G401 (cell line): Measurements from ENCODE around the gene RPRD2. TPM values are rescaled to one million over a fixed set of nuclear protein-coding genes. Genes with fewer than 3 reads are reported as not detected.
A peak's percentile ranks its signal among the peaks of the same experiment; 100 is the strongest.

Experiments used
- DNase-seq: peaks from one replicate; pipeline ENCODE4 v3.0.0-alpha.2; 2015; ENCODE audit warnings: low spot score
- in situ Hi-C: cut with HindIII; loops from 2 replicates; pipeline ENCODE4 v1.10.0; 2016; ENCODE audit warnings: low sequenced_read_pairs, mixed read lengths
- total RNA-seq: library from RNA; depleted of rRNA; stranded (reverse); fragments of >200 nt; shearing (Covaris generic); gene quantifications from 2 replicates; pipeline ENCODE4 v1.2.3, GENCODE V29; 2014

Gene RPRD2
- total RNA-seq, 1 experiment from 2014 or later: 5.6 TPM

DNA sequence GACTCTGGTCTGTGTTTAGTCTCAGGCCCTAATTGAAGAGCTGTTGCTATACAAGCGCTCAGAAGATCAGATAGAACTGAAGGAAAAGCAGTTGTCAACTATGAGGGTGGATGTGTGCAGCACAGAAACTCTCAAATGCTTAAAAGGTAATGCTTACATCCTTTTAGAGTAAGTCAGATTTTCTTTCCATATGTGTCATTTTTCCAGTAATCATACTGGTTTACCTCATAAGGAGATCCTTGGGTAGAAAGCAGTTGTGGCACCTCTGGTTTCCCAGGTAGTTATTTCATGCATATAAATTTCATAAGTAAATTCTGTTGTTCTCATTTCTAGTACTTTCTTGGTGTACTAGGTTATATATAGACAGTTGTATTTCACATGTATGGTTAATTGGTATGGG lies 80.3 kb downstream of the RPRD2 start:
- in situ Hi-C loops: no loop called here
- DNase-seq: no peak

- in situ Hi-C loops: no loop called here
These were observed 92.2 kb downstream of the RPRD2 start for GRCh38 chr1:150456146-150456647.

DNA sequence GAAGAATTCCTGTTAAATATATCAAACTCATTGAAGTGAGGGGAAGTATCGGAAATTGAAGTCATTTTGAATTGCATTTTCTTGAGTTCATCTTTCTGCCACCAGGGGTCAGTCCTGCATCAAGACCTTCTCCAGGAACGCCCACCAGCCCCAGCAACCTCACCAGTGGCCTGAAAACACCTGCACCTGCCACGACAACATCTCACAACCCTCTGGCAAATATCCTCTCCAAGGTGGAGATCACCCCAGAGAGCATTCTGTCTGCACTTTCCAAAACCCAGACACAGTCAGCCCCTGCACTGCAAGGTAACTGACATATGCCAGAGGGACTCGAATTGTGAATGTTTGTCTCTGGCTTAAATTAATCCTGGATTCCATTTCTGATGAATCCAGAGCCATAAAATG lies 100.5 kb downstream of the RPRD2 start:
- DNase-seq: peak; percentile 62
- in situ Hi-C loops: no loop called here

More at GRCh38 chr1:150456146-150456647, 92.2 kb downstream of the RPRD2 start:
- DNase-seq: no peak

DNA sequence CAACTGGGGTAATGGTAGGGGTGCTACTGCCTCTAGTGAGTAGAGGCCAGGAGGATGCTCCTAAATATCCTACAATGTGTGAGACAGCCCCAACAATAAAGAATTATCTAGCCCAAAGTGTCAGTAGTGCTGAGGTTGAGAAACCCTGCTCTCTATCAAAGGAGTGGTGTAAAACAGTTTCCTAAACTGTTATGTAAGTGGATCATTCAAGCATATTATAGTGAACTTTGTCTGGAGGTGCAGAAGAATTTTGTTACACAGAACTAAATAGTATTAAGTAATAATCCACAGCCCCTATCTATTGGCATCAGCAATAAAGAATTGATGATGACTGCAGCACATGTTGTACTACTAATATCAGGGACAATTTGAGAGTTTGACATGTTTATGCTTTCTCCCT lies 103.0 kb downstream of the RPRD2 start:
- no peak for DNase-seq
- in situ Hi-C loops: no loop called here

GRCh38 chr1:150469291-150469690 lies 105.3 kb downstream of the RPRD2 start:
- DNase-seq: no peak
- in situ Hi-C loops: no loop called here

DNA sequence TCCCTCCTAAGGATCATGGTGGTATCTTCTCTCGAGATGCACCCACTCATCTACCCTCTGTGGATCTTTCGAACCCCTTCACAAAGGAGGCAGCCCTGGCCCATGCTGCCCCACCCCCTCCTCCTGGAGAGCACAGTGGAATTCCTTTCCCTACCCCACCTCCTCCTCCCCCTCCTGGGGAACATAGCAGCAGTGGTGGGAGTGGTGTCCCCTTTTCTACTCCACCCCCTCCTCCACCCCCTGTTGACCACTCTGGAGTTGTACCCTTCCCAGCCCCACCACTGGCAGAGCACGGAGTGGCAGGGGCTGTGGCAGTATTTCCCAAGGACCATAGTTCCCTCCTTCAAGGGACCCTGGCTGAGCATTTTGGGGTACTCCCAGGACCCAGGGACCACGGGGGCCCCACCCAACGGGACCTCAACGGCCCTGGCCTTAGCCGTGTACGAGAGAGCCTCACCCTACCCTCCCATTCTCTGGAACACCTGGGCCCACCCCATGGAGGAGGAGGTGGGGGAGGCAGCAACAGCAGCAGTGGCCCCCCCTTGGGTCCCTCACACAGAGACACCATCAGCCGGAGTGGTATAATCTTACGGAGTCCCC lies 108.8 kb downstream of the RPRD2 start:
- in situ Hi-C loops: no loop called here
- no peak for DNase-seq

- DNase-seq: no peak
- in situ Hi-C loops: no loop called here
These were observed 109.7 kb downstream of the RPRD2 start for GRCh38 chr1:150473659-150474058.

DNA sequence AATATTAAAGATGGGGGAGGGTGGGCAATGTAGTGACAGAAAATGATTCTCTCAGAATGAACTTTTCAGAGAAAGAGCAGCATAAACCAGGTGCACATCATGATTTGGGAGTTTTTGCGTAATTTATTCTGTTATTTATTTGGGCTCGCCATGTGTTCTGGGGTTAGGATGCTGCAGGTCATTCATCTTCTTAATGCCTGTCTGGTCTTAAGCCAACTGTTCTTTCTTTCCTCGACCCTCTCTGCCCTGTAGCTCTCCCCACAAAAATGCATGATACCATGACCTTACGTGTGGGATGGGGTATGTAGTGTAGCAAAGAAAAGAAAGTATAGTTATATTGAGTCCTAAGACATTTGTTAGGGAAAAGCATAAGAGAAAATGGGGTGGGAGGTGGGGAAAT lies 110.9 kb downstream of the RPRD2 start:
- DNase-seq: no peak
- in situ Hi-C loops: no loop called here

- in situ Hi-C loops: no loop called here
- DNase-seq: no peak
These were observed 112.8 kb downstream of the RPRD2 start for GRCh38 chr1:150476754-150477153.

DNA sequence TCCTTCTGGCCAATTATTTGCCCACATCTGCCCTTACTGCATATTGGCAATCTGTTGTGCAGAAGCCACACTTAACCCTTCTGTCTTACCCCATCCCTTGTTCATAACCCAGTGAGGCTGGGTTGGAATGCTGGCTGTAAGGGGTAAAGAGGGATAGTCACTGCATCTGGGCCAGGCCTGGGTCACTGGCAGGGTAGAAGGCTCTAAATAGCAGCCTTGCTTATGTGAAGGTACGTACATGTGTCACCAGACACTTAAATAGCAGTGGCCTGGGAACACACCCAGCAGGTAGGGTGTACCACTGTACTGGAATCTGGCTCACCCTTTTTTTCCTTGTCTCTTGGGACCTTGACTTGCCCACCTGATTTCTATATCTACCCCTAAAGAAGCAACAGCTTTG lies 113.4 kb downstream of the RPRD2 start:
- in situ Hi-C loops: no loop called here
- DNase-seq: no peak

DNA sequence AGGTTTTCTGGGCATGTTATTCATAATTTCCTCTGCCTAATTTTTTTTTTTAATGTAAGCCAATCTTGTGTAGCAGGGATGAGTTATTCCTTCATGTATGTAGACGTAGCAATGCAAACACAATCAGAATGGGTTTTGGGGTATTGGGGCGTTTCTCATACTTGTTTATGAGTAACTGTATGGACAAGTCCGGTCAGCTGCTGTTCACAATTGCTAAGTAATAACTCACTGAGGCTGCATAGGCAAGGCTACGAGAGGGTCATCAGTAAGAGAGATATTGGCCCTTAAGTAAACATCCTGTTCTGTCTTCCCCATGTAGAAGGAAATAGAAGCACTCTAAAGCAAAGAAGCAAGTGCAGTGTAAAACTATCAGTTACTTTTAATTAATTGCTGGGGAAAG lies 113.8 kb downstream of the RPRD2 start:
- in situ Hi-C loops: no loop called here
- no peak for DNase-seq

DNA sequence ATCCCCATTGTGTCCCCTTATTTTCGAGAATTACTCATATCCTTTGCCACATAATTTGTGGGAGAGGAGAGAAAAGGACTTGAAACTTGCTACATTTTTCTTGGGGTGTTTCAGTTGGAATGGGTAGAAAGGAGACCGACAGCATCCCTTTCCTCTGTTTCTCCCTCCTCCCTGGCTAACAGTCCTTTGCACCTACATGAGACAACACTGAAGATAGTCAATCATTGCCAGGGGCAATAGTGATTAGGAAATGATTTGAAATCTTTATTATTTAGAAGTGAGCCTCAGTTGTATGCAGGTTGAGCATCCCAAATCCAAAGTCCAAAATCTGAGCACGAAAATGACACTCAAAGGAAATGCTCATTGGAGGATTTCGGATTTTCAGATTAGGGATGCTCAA lies 115.4 kb downstream of the RPRD2 start:
- in situ Hi-C loops: no loop called here
- DNase-seq: no peak

DNA sequence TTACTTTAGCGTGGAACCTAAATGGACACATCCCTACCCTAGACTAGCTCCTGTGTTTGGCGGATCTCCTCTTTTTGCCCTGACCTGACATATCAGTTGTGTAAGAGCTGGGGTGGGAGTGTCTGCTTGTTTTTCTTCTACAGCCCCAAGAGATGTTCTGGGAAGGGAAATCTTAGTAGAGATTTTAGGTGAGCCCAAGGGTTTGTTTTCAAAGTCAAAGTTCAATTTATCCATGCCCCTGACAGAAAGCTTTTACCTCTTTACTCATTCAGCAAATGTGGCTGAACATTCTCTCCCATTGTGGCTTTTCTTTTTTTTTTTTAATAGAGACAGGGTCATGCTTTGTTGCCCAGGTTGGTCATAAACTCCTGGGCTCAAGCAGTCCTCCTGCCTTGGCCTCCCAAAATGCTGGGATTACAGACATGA lies 116.0 kb downstream of the RPRD2 start:
- in situ Hi-C loops: no loop called here
- no peak for DNase-seq

GRCh38 chr1:150484431-150484830 lies 120.5 kb downstream of the RPRD2 start:
- in situ Hi-C loops: no loop called here
- DNase-seq: no peak

GRCh38 chr1:150484861-150485260 lies 120.9 kb downstream of the RPRD2 start:
- in situ Hi-C loops: loop anchor here (5.0 kb wide), 1 partner anchor 42 kb away; no protein-coding TSS in a partner anchor
- DNase-seq: no peak

DNA sequence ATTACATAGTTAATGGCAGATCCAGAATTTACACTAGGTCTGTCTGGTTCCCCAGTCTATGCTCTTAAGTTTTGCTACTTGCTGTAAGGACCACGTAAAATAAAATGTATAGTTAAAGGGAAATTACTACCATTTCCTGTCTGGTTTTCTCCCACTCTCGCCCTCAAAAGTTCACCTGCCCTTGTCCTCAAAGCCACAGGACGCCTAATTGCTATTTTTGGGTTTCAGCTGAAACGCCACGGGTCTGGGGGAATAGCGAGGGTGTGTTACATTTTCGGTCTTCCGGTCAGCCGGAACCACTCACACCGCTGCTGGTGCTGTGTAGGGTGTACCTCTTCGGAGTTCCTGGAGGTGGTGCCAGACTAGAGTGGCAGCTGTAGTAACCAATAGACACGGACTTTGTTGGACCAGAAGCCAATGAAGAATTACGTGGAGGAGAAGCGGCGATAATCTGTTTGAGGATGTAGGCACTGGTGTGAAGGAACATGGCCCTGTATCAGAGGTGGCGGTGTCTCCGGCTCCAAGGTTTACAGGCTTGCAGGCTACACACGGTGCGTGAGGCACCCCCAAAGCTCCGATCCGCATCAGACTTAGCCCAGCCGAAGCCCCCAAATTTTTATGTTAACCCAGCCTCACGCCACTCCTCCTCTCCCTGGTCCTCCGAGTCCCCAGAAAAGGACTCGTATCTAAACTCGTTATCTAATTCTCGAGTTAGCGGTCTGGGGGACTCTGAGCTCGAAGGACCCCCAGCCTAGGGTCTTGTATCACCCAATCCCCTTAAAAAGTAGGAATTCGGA lies 123.2 kb downstream of the RPRD2 start, which contains the start of gene TARS2:
TSS of gene TARS2 (plus strand) at position 454 of the 797 bp plus-strand sequence. CDS start at position 486, 32 bp downstream.
- in situ Hi-C loops: loop anchor here (5.0 kb wide), 1 partner anchor 40 kb away; no protein-coding TSS in a partner anchor
- peak; percentile 99 for DNase-seq

- in situ Hi-C loops: loop anchor here (5.0 kb wide), 1 partner anchor 40 kb away; no protein-coding TSS in a partner anchor
- DNase-seq: no peak
These were observed 123.8 kb downstream of the RPRD2 start for GRCh38 chr1:150487763-150488115.

DNA sequence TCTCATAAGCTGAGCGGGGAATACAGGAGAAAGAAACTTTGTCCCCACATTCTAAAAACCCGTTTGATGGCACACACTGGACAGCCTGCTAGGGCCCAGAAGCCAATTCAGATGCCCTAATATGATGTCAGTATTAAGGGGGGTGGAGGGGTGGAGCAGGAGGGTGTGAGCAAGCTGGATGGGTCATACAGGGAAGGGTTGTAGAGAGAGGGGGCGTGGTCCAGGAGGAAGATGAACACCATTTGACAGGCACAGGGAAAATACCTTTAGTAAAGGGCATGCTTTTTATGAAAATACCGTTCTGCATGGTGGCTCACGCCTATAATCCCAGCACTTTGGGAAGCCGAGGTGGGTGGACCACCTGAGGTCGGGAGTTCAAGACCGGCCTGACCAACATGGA lies 129.2 kb downstream of the RPRD2 start:
- in situ Hi-C loops: loop anchor here (10.0 kb wide), 1 partner anchor 108 kb away; no protein-coding TSS in a partner anchor
- DNase-seq: no peak

- no peak for DNase-seq
- in situ Hi-C loops: loop anchor here (10.0 kb wide), 1 partner anchor 114 kb away; no protein-coding TSS in a partner anchor
These were observed 134.4 kb downstream of the RPRD2 start for GRCh38 chr1:150498342-150498741.

- DNase-seq: no peak
- in situ Hi-C loops: no loop called here
These were observed 141.5 kb downstream of the RPRD2 start for GRCh38 chr1:150505431-150505830.
